ENCODE measurements around the gene GSN. TPM values are rescaled to one million over a fixed set of nuclear protein-coding genes. Genes with fewer than 3 reads are reported as not detected.

Gene GSN
- total and polyA plus RNA-seq, 4 donors = 18.8 to 402 (median 51.6) TPM

GRCh38 chr9:121240472-121241135 is 27.4 kb upstream of the GSN start:
- H3K9ac ChIP-seq (ENCODE audit: low read depth in 1 of 2, low read length in 2 of 2) = no peak overlapping the region
- H3K4me1 ChIP-seq (ENCODE audit: control insufficient read depth in 4 of 4, insufficient read depth in 4 of 4, low read length in 3 of 4) = no peaks in the 10 kb centered on the region
- peaks cover 0 to 2% (median 0%) of the 10 kb centered on the region in 4 donors for H3K36me3 ChIP-seq (ENCODE audit: control insufficient read depth in 4 of 4, insufficient read depth in 3 of 4, low read depth in 1 of 4, low read length in 3 of 4)
- no peak overlapping the region for H3K4me3 ChIP-seq (ENCODE audit: low read depth in 1 of 3, low read length in 3 of 3)
- 93% methylated on average over 6 of the region's 6 CpGs for WGBS
- no peaks in the 10 kb centered on the region for H3K27me3 ChIP-seq (ENCODE audit: control insufficient read depth in 4 of 4, insufficient read depth in 4 of 4, low read length in 3 of 4)
- no peak for DNase-seq (ENCODE audit: low spot score)
- H3K27ac ChIP-seq (ENCODE audit: low read depth in 1 of 2, low read length in 2 of 2) = no peak overlapping the region
- peaks cover 0 to 7% (median under 1%) of the 10 kb centered on the region in 4 donors for H3K9me3 ChIP-seq (ENCODE audit: control insufficient read depth in 4 of 4, low read length in 3 of 4)
- TF ChIP-seq CTCF (IDR thresholded peaks at IDR 0.05; ENCODE audit: low read depth, low read length, missing input control) (no peak), TAF1 (conservative IDR thresholded peaks at IDR 0.05) (no peak), NR2F2 (IDR thresholded peaks at IDR 0.05) (no peak), JUND (IDR thresholded peaks at IDR 0.05) (no peak), FOXA2 (IDR thresholded peaks at IDR 0.05) (no peak), HNF4G (IDR thresholded peaks at IDR 0.05) (no peak), SP1 (IDR thresholded peaks at IDR 0.05) (no peak), RAD21 (IDR thresholded peaks at IDR 0.05) (no peak), ZBTB33 (IDR thresholded peaks at IDR 0.05) (no peak), RXRA (IDR thresholded peaks at IDR 0.05) (no peak), MAX (IDR thresholded peaks at IDR 0.05) (no peak), REST (IDR thresholded peaks at IDR 0.05) (no peak), FOXA1 (IDR thresholded peaks at IDR 0.05) (no peak)

- no peak for DNase-seq (ENCODE audit: low spot score)
- 86% methylated on average over 5 of the region's 5 CpGs for WGBS
- H3K27ac ChIP-seq (ENCODE audit: low read depth in 1 of 2, low read length in 2 of 2) = no peak overlapping the region
These were observed 25.6 kb upstream of the GSN start for GRCh38 chr9:121242219-121242958.

More at GRCh38 chr9:121242219-121242958, 25.6 kb upstream of the GSN start:
- H3K36me3 ChIP-seq (ENCODE audit: control insufficient read depth in 4 of 4, insufficient read depth in 3 of 4, low read depth in 1 of 4, low read length in 3 of 4) = peaks cover 0 to 2% (median 0%) of the 10 kb centered on the region in 4 donors
- H3K9me3 ChIP-seq (ENCODE audit: control insufficient read depth in 4 of 4, low read length in 3 of 4) = peaks cover 0 to 7% (median under 1%) of the 10 kb centered on the region in 4 donors
- no peak overlapping the region for H3K4me3 ChIP-seq (ENCODE audit: low read depth in 1 of 3, low read length in 3 of 3)
- H3K4me1 ChIP-seq (ENCODE audit: control insufficient read depth in 4 of 4, insufficient read depth in 4 of 4, low read length in 3 of 4) = no peaks in the 10 kb centered on the region
- H3K9ac ChIP-seq (ENCODE audit: low read depth in 1 of 2, low read length in 2 of 2) = no peak overlapping the region
- no peaks in the 10 kb centered on the region for H3K27me3 ChIP-seq (ENCODE audit: control insufficient read depth in 4 of 4, insufficient read depth in 4 of 4, low read length in 3 of 4)
- no peak for TF ChIP-seq ZBTB33 (IDR thresholded peaks at IDR 0.05)
- TF ChIP-seq NR2F2 (IDR thresholded peaks at IDR 0.05) = no peak
